Panc1 (cell line): ENCODE measurements around the gene GM2A.

Source experiments
- CTCF ChIP-seq: fragments of 450-650 bp; IDR thresholded peaks from 2 replicates; pipeline ENCODE4 v1.5.1; 2017; ENCODE audit warnings: mild to moderate bottlenecking
- SIN3A ChIP-seq: IDR thresholded peaks from 2 replicates; pipeline ENCODE4 v1.6.1; 2012; ENCODE audit warnings: low read depth, mild to moderate bottlenecking, low read length, moderate library complexity, borderline replicate concordance; ENCODE audit not compliant: insufficient read depth
- TCF7L2 ChIP-seq: IDR thresholded peaks from 2 replicates; pipeline ENCODE4 v1.6.1; 2011; ENCODE audit warnings: mild to moderate bottlenecking, low read depth, low read length, inconsistent platforms

GRCh38 chr5:151227918-151228447, 25.0 kb upstream of the GM2A start:
- 0 out of 2 replicates have a peak, but pooled peaks have one; percentile 2 for TF ChIP-seq CTCF
- TF ChIP-seq TCF7L2: no peak
- TF ChIP-seq SIN3A: no peak
